Measurements from ENCODE around the gene PIGT.
A peak's percentile ranks its signal among the peaks of the same experiment; 100 is the strongest.
"Not testable (repeated sequence)": the region's sequence is repeated elsewhere in the genome, so short reads cannot be mapped to it uniquely, and the experiment has no call there.

Gene PIGT

GRCh38 chr20:45467172-45467571 is 51.2 kb downstream of the PIGT start:
- DNase-seq, result no peak

- no peak for DNase-seq
These were observed 51.9 kb downstream of the PIGT start for GRCh38 chr20:45467861-45468260.

- no peak for DNase-seq
These were observed 53.7 kb downstream of the PIGT start, which contains the start of gene WFDC2 for GRCh38 chr20:45469336-45470261. TSS of gene WFDC2 (plus strand) at chr20:45469753. CDS start at chr20:45469782, 29 bp downstream.

- peak; percentile 65 for DNase-seq
These were observed 54.5 kb downstream of the PIGT start for GRCh38 chr20:45470262-45470931.

GRCh38 chr20:45470937-45471336 is 55.0 kb downstream of the PIGT start:
- DNase-seq, result peak; percentile 56

- not testable (repeated sequence) for DNase-seq
These were observed 56.3 kb downstream of the PIGT start for GRCh38 chr20:45472286-45472685.
